ENCODE data around the gene CTNND2. TPM values are rescaled to one million over a fixed set of nuclear protein-coding genes. Genes with fewer than 3 reads are reported as not detected.

Gene CTNND2
- total and polyA plus RNA-seq, 9 of the 15 experiments (the other 6 are each of a cell fraction or from before 2014, with no cell fraction given): 0.03 to 0.35 TPM; not detected in 7

GRCh38 chr5:11547140-11547539 is 357.1 kb downstream of the CTNND2 start:
- no peaks in the 10 kb centered on the region for H3K9me3 ChIP-seq (replicated peaks; ENCODE audit: control insufficient read depth, insufficient read depth, low read depth, low read length)

More at GRCh38 chr5:11547140-11547539, 357.1 kb downstream of the CTNND2 start:
- no peak for DNase-seq (ENCODE audit: extremely low read depth in 1 of 4, low spot score in 3 of 4)
- H3K4me1 ChIP-seq (replicated peaks in 1 of 2; ENCODE audit: control insufficient read depth in 2 of 2, insufficient read depth in 2 of 2, low read length in 2 of 2): no peaks in the 10 kb centered on the region
- no peaks in the 10 kb centered on the region for H3K36me3 ChIP-seq (ENCODE audit: control insufficient read depth, insufficient read depth, low read length)
- no peak for ATAC-seq
- WGBS (ENCODE audit: insufficient coverage, low coverage, missing lambda C conversion rate): 24% methylated on average over 5 of the region's 5 CpGs
- CTCF ChIA-PET (ENCODE audit: low intra/inter-chr PET ratio): no interaction called here
- H3K4me3 ChIP-seq: no peak overlapping the region
- no peaks in the 10 kb centered on the region for H3K79me2 ChIP-seq (ENCODE audit: control insufficient read depth, insufficient read depth, low read length)
- no peak for FAIRE-seq
- in situ Hi-C loops (cut with MboI): no loop called here
- TF ChIP-seq COPS2 (conservative IDR thresholded peaks at IDR 0.05) (no peak), TAL1 (IDR thresholded peaks at IDR 0.05) (no peak), ZNF280B (CRISPR knock-in tag; IDR thresholded peaks at IDR 0.05) (no peak), HDAC6 (IDR thresholded peaks at IDR 0.05; ENCODE audit: low read depth, low read length) (no peak), USF1 (CRISPR knock-in tag; IDR thresholded peaks at IDR 0.05) (no peak), ZNF280A (IDR thresholded peaks at IDR 0.05; ENCODE audit: low read depth, partially characterized antibody) (no peak), ZNF77 (CRISPR knock-in tag; IDR thresholded peaks at IDR 0.05) (no peak), WHSC1 (IDR thresholded peaks at IDR 0.05; ENCODE audit: low read length) (no peak)
- POLR2A ChIA-PET: no interaction called here
- BruUV-seq (replicated peaks): no TSS peak
- H3K9me1 ChIP-seq (ENCODE audit: control insufficient read depth, insufficient read depth, low read length): no peaks in the 10 kb centered on the region
- no peaks in the 10 kb centered on the region for H4K20me1 ChIP-seq (replicated peaks; ENCODE audit: control insufficient read depth, insufficient read depth, low read length)
- no peak overlapping the region for H2AFZ ChIP-seq (ENCODE audit: low read depth, low read length)
- no peak overlapping the region for H3K4me2 ChIP-seq (ENCODE audit: insufficient read depth, low read length)
- H3K27ac ChIP-seq (ENCODE audit: extremely low read depth, low read depth, low read length): no peak overlapping the region
- intact Hi-C loops (cut with micrococcal nuclease): no loop called here
- H3K9ac ChIP-seq (ENCODE audit: insufficient read depth in 1 of 2, low read depth in 2 of 2, low read length in 2 of 2): no peak overlapping the region
- H3K27me3 ChIP-seq (ENCODE audit: control insufficient read depth in 2 of 2, insufficient read depth in 2 of 2, low read length in 2 of 2): no peaks in the 10 kb centered on the region

Data from K562 (cell line).